ENCODE measurements around the gene GTPBP10.

- no peak for TF ChIP-seq POLR2A (IDR thresholded peaks at IDR 0.05)
- TF ChIP-seq CTCF (IDR thresholded peaks at IDR 0.05), result no peak
- no peak for TF ChIP-seq POLR2AphosphoS5 (IDR thresholded peaks at IDR 0.05)
- TF ChIP-seq EP300 (IDR thresholded peaks at IDR 0.05), result no peak
Measured at GRCh38 chr7:90409667-90410066, 63.2 kb downstream of the GTPBP10 start.

All from sigmoid colon (tissue), 4 donors.